Right cardiac atrium (tissue), 5 donors: ENCODE results near the gene FOXD2. TPM values are rescaled to one million over a fixed set of nuclear protein-coding genes. Genes with fewer than 3 reads are reported as not detected.

Experiments
- ATAC-seq, 2 donors: fragments of 200-7000 bp; cut with Tn5 transposase; one replicate each; pipeline versions ENCODE4 v1.8.0 to v1.9.1; 2020; ENCODE audit warnings: moderate library complexity in 2 of 2, mild to moderate bottlenecking in 1 of 2
- DNase-seq, 3 donors: peaks; one replicate each; pipeline ENCODE4 v3.0.0-alpha.2; 2020
- H3K27ac ChIP-seq: one replicate; pipeline ENCODE4 v1.5.1; 2013; ENCODE audit warnings: mild to moderate bottlenecking, low read length, control low read depth, moderate library complexity
- H3K27me3 ChIP-seq: one replicate; pipeline ENCODE4 v1.6.1; 2013; ENCODE audit not compliant: control insufficient read depth, insufficient read depth
- H3K4me1 ChIP-seq: one replicate; pipeline ENCODE4 v1.6.1; 2013; ENCODE audit warnings: low read length; ENCODE audit not compliant: control insufficient read depth, insufficient read depth
- H3K4me3 ChIP-seq: one replicate; pipeline ENCODE4 v1.5.1; 2013; ENCODE audit warnings: low read length, control low read depth
- H3K9me3 ChIP-seq: one replicate; pipeline ENCODE4 v1.6.1; 2013; ENCODE audit warnings: low read length; ENCODE audit not compliant: control insufficient read depth
- WGBS: extraction: QIAGEN DNeasy Blood & Tissue Kit; methylation state at CpG from one replicate; pipeline ENCODE4 v1.1.7; 2013; 5-methylcytosine and 5-hydroxymethylcytosine counted together
- intact Hi-C, 4 donors: fragments of 100-400 bp; cut with DNase I; formaldehyde crosslinking; loops; one replicate each; pipeline versions ENCODE4 v1.11.0 to v1.14.0; 2022 to 2023
- polyA plus RNA-seq: library from polyadenylated mRNA; stranded (reverse); fragments of 200-250 nt; gene quantifications from one replicate; pipeline ENCODE4 v1.2.3, GENCODE V29; 2013
- total RNA-seq, 4 donors: library from RNA; stranded (reverse); fragmentation: NEBNext Ultra II Directional; extraction: Animal tissue kit (Norgen Biotek cat#: 25700); gene quantifications; one replicate each; pipeline ENCODE4 v1.2.1, GENCODE V29; 2021
- donor health status: healthy with polysubstance abuse.
- donor health status: DM: no; HTN: yes; CAD: no.
- donor health status: DM: no; HTN: no; CAD: no.
- donor health status: DM: no; HTN: yes; CAD: no; lungs with severe emphysema.
- donor health status: DM: yes; HTN: yes; CAD: no.

The FOXD2 gene
- total and polyA plus RNA-seq, 5 donors: 0.05 to 0.08 (median 0.06) TPM; not detected in 2

DNA sequence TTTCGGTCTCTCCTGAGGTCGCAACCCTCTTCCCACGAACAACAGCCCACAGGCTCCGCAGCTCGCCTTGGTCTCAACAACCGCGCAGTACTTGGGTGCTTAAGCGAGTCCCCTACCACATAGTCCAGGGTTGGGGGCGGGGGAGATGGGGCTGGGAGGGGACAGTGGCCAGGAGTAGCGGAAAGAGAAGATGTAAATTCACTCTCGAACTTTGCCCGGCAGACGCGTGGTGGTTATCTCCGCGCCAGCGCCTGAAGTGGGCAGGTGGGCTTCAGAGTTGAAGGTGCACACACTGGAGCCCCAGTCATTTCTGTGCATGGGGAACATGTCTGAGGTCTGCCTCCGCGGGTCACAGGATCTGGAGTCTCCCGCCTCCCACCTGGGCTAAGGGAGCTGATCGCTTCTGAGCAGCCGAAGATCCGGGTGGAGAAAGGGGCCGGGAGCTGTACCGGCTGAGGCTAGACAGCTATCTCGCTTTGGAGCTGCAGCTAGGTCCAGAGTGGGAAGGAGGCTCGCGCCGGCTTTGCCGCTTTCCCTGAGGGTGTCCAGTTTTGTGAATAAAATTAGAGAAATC is 4.3 kb upstream of the FOXD2 start:
- DNase-seq (peak in 1 of 3 donors; percentile 46), ATAC-seq (no peak)
- Histone ChIP-seq H3K4me3 (no peak overlapping the region), H3K27ac (no peak overlapping the region), H3K4me1 (no peaks in the 10 kb centered on the region), H3K9me3 (no peaks in the 10 kb centered on the region), H3K27me3 (no peaks in the 10 kb centered on the region)
- 15% methylated on average over 30 of the region's 30 CpGs for WGBS
- intact Hi-C loops: loop anchor here in 3 of 4 donors (2.0 to 10.0 kb wide), 4 partner anchors 249 to 294 kb away; no protein-coding TSS in a partner anchor

DNA sequence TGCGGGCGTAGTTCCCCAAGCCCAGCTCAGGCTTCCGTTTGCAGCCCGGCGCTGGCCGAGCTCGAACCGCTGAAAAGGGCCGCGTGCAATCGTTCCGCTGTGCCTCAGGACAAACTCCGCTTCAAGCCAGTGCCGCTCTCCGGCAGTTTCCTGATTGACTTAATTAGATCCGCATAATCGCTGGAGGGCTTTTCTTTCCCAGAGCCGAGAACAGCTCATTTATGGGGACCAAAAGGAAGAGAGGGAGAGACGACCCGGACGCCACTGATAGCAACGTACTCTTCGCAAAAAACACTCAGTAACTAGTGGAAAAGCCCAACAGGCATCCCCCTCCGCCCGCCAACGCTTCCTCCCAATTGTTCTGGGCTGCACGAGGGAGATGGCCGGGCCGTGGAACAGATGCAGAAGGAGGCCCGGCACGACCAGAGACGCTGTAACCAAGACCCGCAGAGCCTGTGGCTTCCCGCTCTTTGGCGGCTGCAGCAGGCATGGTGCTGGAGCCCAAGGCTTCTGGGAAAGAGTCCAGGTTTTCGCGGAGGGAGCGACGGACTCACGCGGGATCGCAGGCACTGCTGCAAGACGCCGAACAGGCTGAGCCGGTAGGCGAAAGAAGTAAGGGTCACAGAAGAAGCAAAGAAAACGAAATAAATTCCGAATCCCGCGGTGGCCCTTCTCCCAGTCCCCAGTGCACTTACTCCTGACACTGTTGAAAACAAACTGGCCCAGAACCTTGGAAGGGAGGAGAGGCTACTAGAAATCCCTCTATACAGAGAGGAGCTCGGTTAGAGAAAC is 3.6 kb upstream of the FOXD2 start:
- WGBS: 7% methylated on average over 51 of the region's 51 CpGs
- intact Hi-C loops: loop anchor here in 3 of 4 donors (5.0 to 10.0 kb wide), 3 partner anchors 249 to 293 kb away; no protein-coding TSS in a partner anchor
- Histone ChIP-seq H3K27me3 (no peaks in the 10 kb centered on the region), H3K9me3 (no peaks in the 10 kb centered on the region), H3K4me3 (no peak overlapping the region), H3K4me1 (no peaks in the 10 kb centered on the region), H3K27ac (no peak overlapping the region)
- DNase-seq (peak; percentile 69 to 85 (median 80)), ATAC-seq (no peak)

DNA sequence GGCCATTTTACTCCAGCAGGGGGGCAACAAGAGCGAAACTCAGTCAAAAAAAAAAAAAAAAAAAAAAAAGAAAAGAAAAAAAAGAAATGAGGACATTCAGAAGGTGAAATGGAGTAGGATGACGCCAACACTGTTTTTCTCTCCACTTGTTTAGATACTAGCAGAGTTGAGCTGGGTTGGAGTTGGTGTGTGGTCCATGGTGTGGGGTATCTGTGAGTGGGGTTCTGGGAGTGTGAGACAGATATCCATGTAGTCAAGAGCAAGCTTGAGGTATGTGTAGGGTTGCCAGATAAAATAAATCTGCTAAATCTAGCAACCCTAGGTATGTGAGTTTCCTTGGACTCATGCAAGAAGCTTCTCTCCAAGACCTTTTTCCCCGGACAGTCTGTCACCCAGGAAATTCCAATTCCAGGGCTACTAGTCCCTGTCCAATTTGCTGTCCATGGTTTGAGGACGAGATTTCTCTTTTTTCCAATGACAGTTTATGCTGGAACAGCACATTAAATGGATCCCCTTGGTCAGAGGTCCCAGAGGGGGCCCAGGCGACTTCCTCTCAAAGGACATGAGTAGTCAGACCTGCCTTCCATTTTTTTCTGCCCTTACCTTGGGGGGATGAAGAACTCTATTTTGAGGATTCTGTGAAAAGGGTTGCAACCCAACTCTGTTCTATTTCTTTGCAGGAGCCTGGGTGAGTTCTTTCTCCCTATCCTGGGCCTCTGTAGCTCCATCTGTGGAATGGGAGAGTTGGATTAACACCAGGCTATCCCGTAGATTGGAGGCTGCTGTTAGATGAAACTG is 2.1 kb upstream of the FOXD2 start:
- Histone ChIP-seq H3K27me3 (no peaks in the 10 kb centered on the region), H3K9me3 (no peaks in the 10 kb centered on the region), H3K27ac (no peak overlapping the region), H3K4me3 (no peak overlapping the region), H3K4me1 (no peaks in the 10 kb centered on the region)
- no peak for ATAC-seq
- WGBS: 64% methylated on average over 6 of the region's 6 CpGs
- DNase-seq: no peak
- intact Hi-C loops: loop anchor here in 3 of 4 donors (5.0 to 10.0 kb wide), 4 partner anchors 251 to 292 kb away; no protein-coding TSS in a partner anchor

DNA sequence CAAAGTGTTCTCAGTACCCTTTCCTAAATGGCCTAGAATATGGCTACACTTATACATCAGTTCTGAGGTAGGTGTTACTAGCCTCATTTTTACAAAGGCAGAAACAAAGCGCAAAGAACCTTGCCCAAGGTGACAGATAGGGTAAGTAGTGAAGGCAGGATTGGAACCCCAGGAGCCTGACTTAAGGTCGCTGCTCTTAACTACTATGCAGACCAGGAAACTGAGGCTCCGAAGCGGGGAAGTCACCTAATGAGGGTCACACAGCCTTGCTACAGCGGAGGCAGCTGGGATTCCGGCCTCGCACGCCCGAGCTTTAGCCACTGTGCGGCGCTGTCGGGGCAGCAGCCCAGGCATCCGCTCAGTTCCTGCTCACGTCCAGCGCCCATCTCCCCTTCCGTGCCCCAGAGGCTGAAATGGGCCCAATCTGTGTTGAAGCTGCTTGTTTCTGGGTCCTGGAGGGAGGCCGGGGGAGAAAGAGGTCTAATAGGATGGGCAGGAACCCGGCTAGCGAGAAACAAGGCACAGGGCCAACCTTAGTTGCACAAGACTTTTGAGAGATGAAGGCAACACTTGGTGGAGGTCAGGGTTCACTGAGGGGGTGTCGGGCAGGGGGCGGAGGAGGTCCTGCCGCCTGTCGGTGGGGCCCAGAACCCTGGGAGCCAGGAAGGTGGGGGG is 1.4 kb upstream of the FOXD2 start:
- intact Hi-C loops: loop anchor here in 3 of 4 donors (5.0 to 10.0 kb wide), 4 partner anchors 252 to 291 kb away; no protein-coding TSS in a partner anchor
- peak; percentile 13 to 41 for ATAC-seq
- Histone ChIP-seq H3K4me3 (peak overlapping the region; percentile 84), H3K27me3 (no peaks in the 10 kb centered on the region), H3K4me1 (no peaks in the 10 kb centered on the region), H3K9me3 (no peaks in the 10 kb centered on the region), H3K27ac (no peak overlapping the region)
- peak; percentile 73 to 89 (median 88) for DNase-seq
- WGBS: 5% methylated on average over 23 of the region's 23 CpGs

DNA sequence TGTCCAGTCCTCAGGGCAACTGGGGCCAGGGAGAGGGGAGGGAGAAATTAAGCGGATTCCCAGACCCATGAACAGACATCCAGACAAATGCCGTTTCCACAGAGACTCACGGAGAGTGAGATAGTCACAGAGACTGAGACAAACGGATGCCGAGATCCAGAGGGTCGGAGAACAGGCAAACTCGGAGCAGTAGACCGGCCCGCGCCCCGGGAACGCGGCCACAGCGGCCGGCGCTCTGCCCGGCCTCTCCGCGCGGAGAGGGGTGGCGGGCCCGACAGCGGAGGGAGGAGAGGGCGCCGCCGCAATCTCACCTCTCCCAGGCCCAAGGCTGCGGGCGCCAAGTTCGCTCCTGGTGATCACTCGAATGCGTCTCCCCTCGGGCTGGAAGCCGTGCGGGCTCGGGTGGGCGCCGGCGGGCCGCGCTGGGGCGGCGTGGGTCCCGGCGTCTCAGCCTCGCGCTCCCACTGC is 831 bp upstream of the FOXD2 start:
- 1% methylated on average over 46 of the region's 46 CpGs for WGBS
- peaks cover 3% of the 10 kb centered on the region for H3K27me3 ChIP-seq
- H3K27ac ChIP-seq: no peak overlapping the region
- peak overlapping the region; percentile 84 for H3K4me3 ChIP-seq
- intact Hi-C loops: loop anchor here in 3 of 4 donors (5.0 to 10.0 kb wide), 4 partner anchors 252 to 290 kb away; no protein-coding TSS in a partner anchor
- ATAC-seq (no peak), DNase-seq (peak; percentile 24 to 69 (median 64))
- H3K9me3 ChIP-seq: no peaks in the 10 kb centered on the region
- H3K4me1 ChIP-seq: no peaks in the 10 kb centered on the region

DNA sequence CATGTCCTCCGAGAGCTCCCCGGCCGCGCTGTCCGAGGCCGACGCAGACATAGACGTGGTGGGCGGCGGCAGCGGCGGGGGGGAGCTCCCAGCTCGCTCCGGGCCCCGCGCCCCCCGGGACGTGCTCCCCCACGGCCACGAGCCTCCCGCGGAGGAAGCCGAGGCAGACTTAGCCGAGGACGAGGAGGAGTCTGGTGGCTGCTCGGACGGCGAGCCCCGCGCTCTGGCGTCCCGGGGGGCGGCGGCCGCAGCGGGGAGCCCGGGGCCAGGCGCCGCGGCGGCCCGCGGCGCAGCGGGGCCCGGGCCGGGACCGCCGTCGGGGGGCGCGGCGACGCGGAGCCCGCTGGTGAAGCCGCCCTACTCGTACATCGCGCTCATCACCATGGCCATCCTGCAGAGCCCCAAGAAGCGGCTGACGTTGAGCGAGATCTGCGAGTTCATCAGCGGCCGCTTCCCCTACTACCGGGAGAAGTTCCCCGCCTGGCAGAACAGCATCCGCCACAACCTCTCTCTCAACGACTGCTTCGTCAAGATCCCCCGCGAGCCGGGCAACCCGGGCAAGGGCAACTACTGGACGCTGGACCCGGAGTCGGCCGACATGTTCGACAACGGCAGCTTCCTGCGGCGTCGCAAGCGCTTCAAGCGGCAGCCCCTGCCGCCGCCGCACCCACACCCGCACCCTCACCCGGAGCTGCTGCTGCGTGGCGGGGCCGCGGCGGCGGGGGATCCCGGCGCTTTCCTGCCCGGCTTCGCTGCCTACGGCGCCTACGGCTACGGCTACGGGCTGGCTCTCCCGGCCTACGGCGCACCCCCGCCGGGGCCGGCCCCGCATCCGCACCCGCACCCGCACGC is 547 bp downstream of the FOXD2 start:
- DNase-seq (peak; percentile 18 to 64 (median 54)), ATAC-seq (no peak)
- no peaks in the 10 kb centered on the region for H3K9me3 ChIP-seq
- H3K4me3 ChIP-seq: peak overlapping the region; percentile 84
- H3K4me1 ChIP-seq: no peaks in the 10 kb centered on the region
- WGBS: 2% methylated on average over 117 of the region's 117 CpGs
- intact Hi-C loops: loop anchor here in 3 of 4 donors (5.0 to 10.0 kb wide), 4 partner anchors 254 to 289 kb away; no protein-coding TSS in a partner anchor
- H3K27me3 ChIP-seq: peaks cover 3% of the 10 kb centered on the region
- H3K27ac ChIP-seq: no peak overlapping the region

DNA sequence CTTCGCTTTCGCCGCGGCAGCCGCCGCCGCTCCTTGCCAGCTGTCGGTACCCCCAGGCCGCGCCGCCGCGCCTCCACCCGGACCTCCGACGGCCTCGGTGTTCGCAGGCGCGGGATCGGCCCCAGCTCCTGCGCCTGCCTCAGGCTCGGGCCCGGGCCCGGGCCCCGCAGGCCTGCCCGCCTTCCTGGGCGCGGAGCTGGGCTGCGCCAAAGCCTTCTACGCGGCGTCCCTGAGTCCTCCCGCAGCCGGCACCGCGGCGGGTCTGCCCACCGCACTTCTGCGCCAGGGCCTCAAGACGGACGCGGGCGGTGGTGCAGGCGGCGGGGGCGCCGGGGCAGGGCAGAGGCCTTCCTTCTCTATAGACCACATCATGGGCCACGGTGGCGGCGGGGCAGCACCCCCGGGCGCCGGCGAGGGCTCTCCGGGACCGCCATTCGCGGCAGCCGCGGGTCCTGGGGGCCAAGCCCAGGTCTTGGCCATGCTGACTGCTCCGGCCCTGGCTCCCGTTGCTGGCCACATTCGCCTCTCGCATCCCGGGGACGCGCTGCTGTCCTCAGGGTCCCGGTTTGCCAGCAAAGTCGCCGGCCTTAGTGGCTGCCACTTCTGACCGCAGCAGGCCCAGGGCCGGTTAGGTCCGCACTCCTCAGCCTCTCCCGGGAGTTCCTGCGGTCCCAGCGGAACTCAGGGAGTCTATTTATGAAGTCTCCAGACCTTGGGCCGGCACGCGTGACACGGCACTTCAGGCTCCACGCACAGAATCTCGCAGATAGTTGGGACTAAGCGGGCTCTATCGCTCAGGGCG is 1.4 kb downstream of the FOXD2 start:
- Histone ChIP-seq H3K27me3 (peaks cover 3% of the 10 kb centered on the region), H3K27ac (no peak overlapping the region), H3K9me3 (no peaks in the 10 kb centered on the region), H3K4me1 (no peaks in the 10 kb centered on the region), H3K4me3 (no peak overlapping the region)
- peak in 1 of 3 donors; percentile 59 for DNase-seq
- ATAC-seq: no peak
- 13% methylated on average over 86 of the region's 86 CpGs for WGBS
- intact Hi-C loops: loop anchor here in 3 of 4 donors (5.0 to 10.0 kb wide), 4 partner anchors 254 to 288 kb away; no protein-coding TSS in a partner anchor

DNA sequence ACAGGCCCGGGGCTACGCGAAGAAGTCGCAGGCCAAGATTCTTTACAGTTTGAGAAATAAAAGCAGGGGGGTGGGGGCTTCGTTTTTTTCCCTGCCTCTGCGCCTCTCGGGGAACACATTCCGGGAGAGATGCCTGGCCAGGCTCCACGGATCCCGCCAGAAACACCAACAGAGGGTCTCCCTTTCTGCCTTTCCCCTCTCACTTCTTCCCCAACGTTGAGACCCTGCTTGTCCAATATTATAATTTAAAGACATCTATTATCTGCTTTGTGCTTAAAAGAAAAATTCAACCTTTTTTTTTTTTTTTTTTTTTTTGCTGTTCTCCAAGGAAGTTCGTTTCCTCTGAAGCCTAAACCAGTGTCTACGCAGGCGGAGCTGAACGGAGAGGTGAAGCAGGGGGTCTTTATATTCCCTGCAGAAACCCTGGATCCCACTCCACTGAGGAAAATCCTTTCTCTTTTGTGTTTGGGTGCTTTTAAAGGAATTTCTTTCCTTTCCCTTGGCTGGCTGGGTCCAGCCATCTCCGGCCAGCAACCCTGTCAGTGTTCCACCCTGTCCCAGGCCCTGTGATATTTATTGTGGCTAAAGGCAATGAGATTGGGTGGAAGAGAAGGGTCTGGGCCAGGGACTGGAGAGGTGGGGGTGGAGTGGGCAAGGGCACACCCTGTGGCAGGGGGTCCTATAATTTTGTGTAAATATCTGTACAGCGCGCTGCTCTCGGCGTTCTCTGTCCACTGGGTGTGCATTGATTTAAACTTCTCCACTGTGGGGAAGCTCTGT is 2.2 kb downstream of the FOXD2 start:
- Histone ChIP-seq H3K27me3 (peaks cover 3% of the 10 kb centered on the region), H3K4me3 (no peak overlapping the region), H3K9me3 (no peaks in the 10 kb centered on the region), H3K4me1 (peaks cover 5% of the 10 kb centered on the region), H3K27ac (no peak overlapping the region)
- DNase-seq (no peak), ATAC-seq (no peak)
- intact Hi-C loops: loop anchor here in 3 of 4 donors (5.0 to 10.0 kb wide), 4 partner anchors 255 to 287 kb away; no protein-coding TSS in a partner anchor
- 66% methylated on average over 20 of the region's 20 CpGs for WGBS
